GM20431 (cell line): Measurements from ENCODE around the gene ARID3A.
"Not testable (repeated sequence)": the region's sequence is repeated elsewhere in the genome, so short reads cannot be mapped to it uniquely, and the experiment has no call there.

ENCODE experiments used
- in situ Hi-C: fragments of 300-500 bp; cut with MseI, MboI; formaldehyde crosslinking; loops from one replicate; pipeline ENCODE4 v1.15.0; 2020; ENCODE audit warnings: low sequenced_read_pairs; ENCODE audit not compliant: unreplicated experiment

Gene ARID3A

GRCh38 chr19:956766-957440 is 31.1 kb downstream of the ARID3A start:
- in situ Hi-C loops, result no loop called here

GRCh38 chr19:957578-957977 is 31.7 kb downstream of the ARID3A start:
- in situ Hi-C loops, result not testable (repeated sequence)

- in situ Hi-C loops, result no loop called here
Observed at GRCh38 chr19:958967-959855, 33.4 kb downstream of the ARID3A start.

GRCh38 chr19:960020-960419 is 34.2 kb downstream of the ARID3A start:
- in situ Hi-C loops, result no loop called here

GRCh38 chr19:960601-960938 is 34.7 kb downstream of the ARID3A start:
- in situ Hi-C loops, result no loop called here

- in situ Hi-C loops, result no loop called here
Observed at GRCh38 chr19:961866-962620, 36.2 kb downstream of the ARID3A start.

- in situ Hi-C loops, result no loop called here
Observed at GRCh38 chr19:962683-963400, 37.0 kb downstream of the ARID3A start.

GRCh38 chr19:963486-963951 is 37.7 kb downstream of the ARID3A start:
- in situ Hi-C loops, result no loop called here

GRCh38 chr19:964116-964520 is 38.3 kb downstream of the ARID3A start:
- in situ Hi-C loops, result no loop called here

- in situ Hi-C loops, result no loop called here
Observed at GRCh38 chr19:964761-965694, 39.2 kb downstream of the ARID3A start.

GRCh38 chr19:966485-967088 is 40.8 kb downstream of the ARID3A start:
- in situ Hi-C loops, result no loop called here

GRCh38 chr19:970695-971094 is 44.9 kb downstream of the ARID3A start:
- in situ Hi-C loops, result no loop called here

GRCh38 chr19:971795-972194 is 46.0 kb downstream of the ARID3A start:
- in situ Hi-C loops, result no loop called here

GRCh38 chr19:972281-972680 is 46.4 kb downstream of the ARID3A start:
- in situ Hi-C loops, result no loop called here

- in situ Hi-C loops, result no loop called here
Observed at GRCh38 chr19:973726-974563, 48.1 kb downstream of the ARID3A start.

GRCh38 chr19:974564-975257 is 48.9 kb downstream of the ARID3A start:
- in situ Hi-C loops, result no loop called here

GRCh38 chr19:976476-976875 is 50.6 kb downstream of the ARID3A start:
- in situ Hi-C loops, result no loop called here
